COLO668 (cell line): Measurements from ENCODE around the gene ZNF217.
"Not testable (repeated sequence)": the region's sequence is repeated elsewhere in the genome, so short reads cannot be mapped to it uniquely, and the experiment has no call there.

Experiments used
- DNase-seq: peaks from one replicate; lab custom pipeline; 2025; ENCODE audit not compliant: unreplicated experiment; lab: John Stamatoyannopoulos, UW

The ZNF217 gene

GRCh38 chr20:53622247-53623133 lies 28.9 kb upstream of the ZNF217 start:
- DNase-seq: no peak

GRCh38 chr20:53621482-53622246 lies 28.0 kb upstream of the ZNF217 start:
- no peak for DNase-seq

GRCh38 chr20:53618490-53619000 lies 24.9 kb upstream of the ZNF217 start:
- not testable (repeated sequence) for DNase-seq

- DNase-seq: no peak
Observed at GRCh38 chr20:53617791-53618489, 24.3 kb upstream of the ZNF217 start.

GRCh38 chr20:53616489-53616888 lies 22.9 kb upstream of the ZNF217 start:
- DNase-seq: not testable (repeated sequence)

GRCh38 chr20:53613748-53614147 lies 20.1 kb upstream of the ZNF217 start:
- no peak for DNase-seq

GRCh38 chr20:53612289-53612688 lies 18.6 kb upstream of the ZNF217 start:
- DNase-seq: not testable (repeated sequence)

- DNase-seq: no peak
Observed at GRCh38 chr20:53611449-53611894, 17.8 kb upstream of the ZNF217 start.

- DNase-seq: no peak
Observed at GRCh38 chr20:53609491-53610445, 16.1 kb upstream of the ZNF217 start.

- DNase-seq: no peak
Observed at GRCh38 chr20:53608456-53609452, 15.1 kb upstream of the ZNF217 start.

GRCh38 chr20:53608071-53608455 lies 14.4 kb upstream of the ZNF217 start:
- DNase-seq: no peak

GRCh38 chr20:53606364-53606985 lies 12.8 kb upstream of the ZNF217 start:
- no peak for DNase-seq

- DNase-seq: not testable (repeated sequence)
Observed at GRCh38 chr20:53605401-53605800, 11.8 kb upstream of the ZNF217 start.

GRCh38 chr20:53604846-53605245 lies 11.2 kb upstream of the ZNF217 start:
- DNase-seq: not testable (repeated sequence)

GRCh38 chr20:53602661-53603060 lies 9.0 kb upstream of the ZNF217 start:
- DNase-seq: no peak

- DNase-seq: no peak
Observed at GRCh38 chr20:53599910-53600632, 6.4 kb upstream of the ZNF217 start.

GRCh38 chr20:53599378-53599777 lies 5.7 kb upstream of the ZNF217 start:
- no peak for DNase-seq

- DNase-seq: no peak
Observed at GRCh38 chr20:53599044-53599362, 5.4 kb upstream of the ZNF217 start.
